ENCODE data around the gene DENND4A. TPM values are rescaled to one million over a fixed set of nuclear protein-coding genes. Genes with fewer than 3 reads are reported as not detected.

DENND4A gene
- total RNA-seq, 1 donor from 2014 or later, result 17.5 TPM

DNA sequence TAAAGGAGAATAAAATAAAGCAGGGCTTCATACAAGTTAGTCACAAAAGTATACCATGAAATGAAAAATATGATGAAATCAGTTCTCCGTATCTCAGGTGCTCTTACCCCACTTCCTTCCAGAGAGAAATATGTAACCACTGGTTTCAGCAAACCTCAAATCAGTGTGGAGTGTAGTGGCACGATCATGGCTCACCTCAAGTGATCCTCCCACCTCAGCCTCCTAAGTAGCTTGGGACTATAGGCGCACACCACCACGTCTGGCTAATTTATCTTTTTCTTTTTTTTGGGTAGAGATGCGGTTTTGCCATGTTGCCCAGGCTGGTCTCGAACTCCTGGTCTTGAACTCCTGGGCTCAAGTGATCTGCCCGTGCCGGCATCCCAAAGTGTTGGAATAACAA is 24.2 kb downstream of the DENND4A start:
- Mint-ChIP-seq H3K4me3 (ENCODE audit: low read depth) (no peak overlapping the region), H3K4me1 (ENCODE audit: low read depth) (peaks cover 14% of the 10 kb centered on the region), H3K36me3 (ENCODE audit: insufficient read depth) (no peaks in the 10 kb centered on the region), H3K9me3 (ENCODE audit: low read depth) (no peaks in the 10 kb centered on the region), H3K27ac (no peak overlapping the region), H3K27me3 (no peaks in the 10 kb centered on the region)
- TF ChIP-seq, protein P1, sequence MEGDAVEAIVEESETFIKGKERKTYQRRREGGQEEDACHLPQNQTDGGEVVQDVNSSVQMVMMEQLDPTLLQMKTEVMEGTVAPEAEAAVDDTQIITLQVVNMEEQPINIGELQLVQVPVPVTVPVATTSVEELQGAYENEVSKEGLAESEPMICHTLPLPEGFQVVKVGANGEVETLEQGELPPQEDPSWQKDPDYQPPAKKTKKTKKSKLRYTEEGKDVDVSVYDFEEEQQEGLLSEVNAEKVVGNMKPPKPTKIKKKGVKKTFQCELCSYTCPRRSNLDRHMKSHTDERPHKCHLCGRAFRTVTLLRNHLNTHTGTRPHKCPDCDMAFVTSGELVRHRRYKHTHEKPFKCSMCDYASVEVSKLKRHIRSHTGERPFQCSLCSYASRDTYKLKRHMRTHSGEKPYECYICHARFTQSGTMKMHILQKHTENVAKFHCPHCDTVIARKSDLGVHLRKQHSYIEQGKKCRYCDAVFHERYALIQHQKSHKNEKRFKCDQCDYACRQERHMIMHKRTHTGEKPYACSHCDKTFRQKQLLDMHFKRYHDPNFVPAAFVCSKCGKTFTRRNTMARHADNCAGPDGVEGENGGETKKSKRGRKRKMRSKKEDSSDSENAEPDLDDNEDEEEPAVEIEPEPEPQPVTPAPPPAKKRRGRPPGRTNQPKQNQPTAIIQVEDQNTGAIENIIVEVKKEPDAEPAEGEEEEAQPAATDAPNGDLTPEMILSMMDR (IDR thresholded peaks at IDR 0.05; ENCODE audit: unreplicated experiment), result no peak
- no peak for DNase-seq (ENCODE audit: low spot score, unreplicated experiment)

DNA sequence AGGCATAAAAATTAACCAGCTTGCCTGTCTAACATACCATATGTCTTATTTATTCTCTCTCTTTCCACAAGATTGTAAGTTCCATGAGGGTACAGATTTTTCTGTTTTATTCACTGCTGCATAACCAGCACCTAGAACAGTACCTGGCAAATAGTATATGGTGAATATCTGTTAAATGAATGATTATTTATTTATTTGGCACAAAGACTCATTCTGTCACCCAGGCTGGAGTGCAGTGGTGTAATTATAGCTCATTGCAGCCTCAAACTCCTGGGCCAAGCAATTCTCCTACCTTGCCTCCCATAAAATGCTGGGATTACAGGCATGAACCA is 24.9 kb downstream of the DENND4A start:
- H3K27ac Mint-ChIP-seq, result no peak overlapping the region
- TF ChIP-seq, protein P1 (IDR thresholded peaks at IDR 0.05; ENCODE audit: unreplicated experiment), result no peak
- no peak overlapping the region for H3K4me3 Mint-ChIP-seq (ENCODE audit: low read depth)
- no peak for DNase-seq (ENCODE audit: low spot score, unreplicated experiment)
- H3K36me3 Mint-ChIP-seq (ENCODE audit: insufficient read depth), result no peaks in the 10 kb centered on the region
- H3K9me3 Mint-ChIP-seq (ENCODE audit: low read depth), result no peaks in the 10 kb centered on the region
- peaks cover 14% of the 10 kb centered on the region for H3K4me1 Mint-ChIP-seq (ENCODE audit: low read depth)
- H3K27me3 Mint-ChIP-seq, result no peaks in the 10 kb centered on the region

DNA sequence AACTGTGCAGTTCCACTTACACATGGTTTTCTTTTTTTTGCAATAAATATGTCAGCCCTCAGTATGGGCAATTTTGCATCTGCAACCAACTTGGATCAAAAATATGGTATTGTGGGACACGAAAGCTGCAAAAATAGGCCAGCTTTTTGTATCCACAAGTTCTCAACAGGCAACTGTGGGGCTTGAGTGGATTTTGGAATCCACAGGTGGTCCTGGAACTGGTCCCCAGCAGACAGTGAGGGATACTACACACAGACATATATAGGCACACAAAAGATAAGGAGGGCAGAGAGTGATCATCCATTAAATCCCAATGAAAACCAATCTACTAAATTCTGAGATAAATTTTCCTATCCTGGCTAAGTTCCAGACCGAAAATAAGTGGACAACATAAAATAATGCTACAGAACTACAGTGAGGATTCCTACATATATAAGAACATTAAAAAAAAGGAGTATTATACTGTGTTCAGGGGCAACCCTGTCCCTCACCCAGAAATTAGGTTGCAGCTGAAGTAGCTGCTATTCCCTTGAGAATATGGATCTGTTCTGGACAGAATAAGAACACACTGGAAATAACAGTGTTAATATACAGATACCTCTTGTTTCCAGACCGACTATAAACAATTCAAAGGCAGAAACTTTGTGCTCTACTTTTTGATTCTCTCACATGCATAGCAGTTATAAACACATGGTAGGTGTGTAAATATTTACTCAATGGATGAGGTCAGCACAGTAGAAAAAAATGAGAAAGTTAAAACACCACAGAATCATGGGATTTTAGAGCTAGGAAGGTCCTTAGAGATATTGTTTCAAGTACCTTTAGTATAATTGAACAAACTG is 25.4 kb downstream of the DENND4A start:
- no peak overlapping the region for H3K27ac Mint-ChIP-seq
- DNase-seq (ENCODE audit: low spot score, unreplicated experiment), result no peak
- no peaks in the 10 kb centered on the region for H3K27me3 Mint-ChIP-seq
- H3K9me3 Mint-ChIP-seq (ENCODE audit: low read depth), result no peaks in the 10 kb centered on the region
- H3K36me3 Mint-ChIP-seq (ENCODE audit: insufficient read depth), result no peaks in the 10 kb centered on the region
- no peak overlapping the region for H3K4me3 Mint-ChIP-seq (ENCODE audit: low read depth)
- peaks cover 14% of the 10 kb centered on the region for H3K4me1 Mint-ChIP-seq (ENCODE audit: low read depth)
- TF ChIP-seq, protein P1 (IDR thresholded peaks at IDR 0.05; ENCODE audit: unreplicated experiment), result no peak

DNA sequence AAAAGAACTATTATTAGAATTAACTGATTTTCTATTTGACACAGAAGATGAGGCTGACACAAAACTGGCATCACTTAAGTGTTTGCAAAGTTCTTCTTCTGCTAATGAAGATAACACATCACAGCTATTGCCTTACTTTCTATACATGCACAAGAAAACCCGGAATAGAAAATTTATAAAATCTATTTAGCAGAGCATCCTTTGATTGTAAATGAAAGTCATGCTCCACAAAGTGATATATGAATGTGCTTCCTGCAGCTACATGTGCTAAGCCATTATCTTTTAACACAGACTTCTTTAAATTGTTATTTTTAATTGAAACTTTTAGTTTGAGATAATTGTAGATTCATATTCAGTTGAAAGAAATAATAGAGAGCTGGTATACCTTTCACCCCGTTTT is 27.0 kb downstream of the DENND4A start:
- TF ChIP-seq, protein P1 (IDR thresholded peaks at IDR 0.05; ENCODE audit: unreplicated experiment), result no peak
- H3K36me3 Mint-ChIP-seq (ENCODE audit: insufficient read depth), result no peaks in the 10 kb centered on the region
- DNase-seq (ENCODE audit: low spot score, unreplicated experiment), result no peak
- no peak overlapping the region for H3K4me3 Mint-ChIP-seq (ENCODE audit: low read depth)
- no peaks in the 10 kb centered on the region for H3K9me3 Mint-ChIP-seq (ENCODE audit: low read depth)
- H3K4me1 Mint-ChIP-seq (ENCODE audit: low read depth), result peaks cover 11% of the 10 kb centered on the region
- no peaks in the 10 kb centered on the region for H3K27me3 Mint-ChIP-seq
- no peak overlapping the region for H3K27ac Mint-ChIP-seq

DNA sequence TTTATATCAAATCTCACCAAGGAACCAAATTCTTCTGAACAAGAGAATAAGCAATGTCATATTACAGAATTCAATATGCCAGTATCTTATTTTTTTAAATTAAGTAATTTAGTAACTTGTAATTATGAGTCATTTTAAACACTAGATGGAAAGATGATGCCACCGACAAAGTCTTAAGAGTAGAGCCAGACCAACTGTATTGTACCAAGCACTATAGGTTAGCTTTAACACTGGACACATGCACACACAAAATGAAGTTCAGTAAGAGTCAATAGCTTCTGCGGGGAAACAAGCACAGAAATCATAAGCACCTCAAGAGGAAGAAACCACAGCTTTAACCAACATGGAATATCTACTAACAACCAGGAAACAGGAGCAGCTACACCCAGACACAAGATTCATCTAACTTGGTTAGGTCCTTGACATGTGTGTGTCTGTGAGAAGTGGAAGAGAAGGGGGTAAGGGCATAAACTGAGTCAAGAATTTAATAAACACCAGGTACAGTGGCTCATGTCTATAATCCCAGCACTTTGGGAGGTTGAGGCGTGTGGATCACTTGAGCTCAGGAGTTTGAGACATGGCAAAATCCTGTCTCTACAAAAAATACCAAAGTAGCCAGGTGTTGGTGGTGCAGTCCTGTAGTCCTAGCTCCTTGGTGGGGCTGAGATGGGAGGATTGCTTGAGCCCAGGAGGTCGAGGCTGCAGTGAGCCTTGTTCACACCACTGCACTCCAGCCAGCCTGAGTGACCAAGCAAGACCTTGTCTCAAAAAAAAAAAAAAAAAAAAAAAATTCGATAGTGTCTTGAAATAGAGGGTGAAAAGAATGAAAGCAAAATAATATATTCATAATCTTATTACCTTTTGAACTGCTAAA is 28.9 kb downstream of the DENND4A start:
- Mint-ChIP-seq H3K27me3 (no peaks in the 10 kb centered on the region), H3K4me1 (ENCODE audit: low read depth) (peaks cover 9% of the 10 kb centered on the region), H3K4me3 (ENCODE audit: low read depth) (no peak overlapping the region), H3K9me3 (ENCODE audit: low read depth) (no peaks in the 10 kb centered on the region), H3K27ac (peak overlapping the region; percentile 7), H3K36me3 (ENCODE audit: insufficient read depth) (no peaks in the 10 kb centered on the region)
- DNase-seq (ENCODE audit: low spot score, unreplicated experiment), result no peak
- TF ChIP-seq, protein P1 (IDR thresholded peaks at IDR 0.05; ENCODE audit: unreplicated experiment), result no peak
